Keratinocyte (primary cell): Measurements from ENCODE around the gene RPH3AL. TPM values are rescaled to one million over a fixed set of nuclear protein-coding genes. Genes with fewer than 3 reads are reported as not detected.

Experiments used
- DNase-seq: peaks from one replicate; pipeline ENCODE4 v3.0.0-alpha.2; 2011; ENCODE audit warnings: low read depth, missing footprints, low spot score
- FAIRE-seq: peaks from 2 replicates; lab custom pipeline; 2011; peaks lifted over from hg19 to GRCh38; lab: Jason Lieb, UNC
- H2AFZ ChIP-seq: 2 replicates; pipeline ENCODE4 v1.6.0; 2012; ENCODE audit warnings: low read length, control low read depth, inconsistent platforms; ENCODE audit not compliant: control insufficient read depth
- H3K27ac ChIP-seq: 2 replicates; pipeline ENCODE4 v1.5.1; 2011; ENCODE audit warnings: low read length; ENCODE audit not compliant: control insufficient read depth, insufficient read depth
- H3K27me3 ChIP-seq: 3 replicates; pipeline ENCODE4 v1.6.0; 2011; ENCODE audit warnings: low read length; ENCODE audit not compliant: control insufficient read depth, insufficient read depth; ENCODE audit errors: extremely low read depth
- H3K36me3 ChIP-seq, 2 experiments: 2 replicates in 1 of 2; 3 replicates in 1 of 2; pipeline ENCODE4 v1.5.1; 2011; ENCODE audit warnings: low read length in 2 of 2, mild to moderate bottlenecking in 1 of 2; ENCODE audit not compliant: control insufficient read depth in 2 of 2, insufficient read depth in 2 of 2; ENCODE audit errors: extremely low read depth in 1 of 2
- H3K4me1 ChIP-seq: 3 replicates; pipeline ENCODE4 v1.5.1; 2011; ENCODE audit warnings: low read length; ENCODE audit not compliant: control insufficient read depth, insufficient read depth; ENCODE audit errors: extremely low read depth
- H3K4me2 ChIP-seq: 3 replicates; pipeline ENCODE4 v1.6.0; 2011; ENCODE audit warnings: low read depth, low read length; ENCODE audit not compliant: control insufficient read depth, insufficient read depth; ENCODE audit errors: extremely low read depth
- H3K4me3 ChIP-seq, 3 experiments: fragments of 200-600 bp in 1 of 3; sonication (generic) in 1 of 3; 2 replicates in 2 of 3; 3 replicates in 1 of 3; pipeline ENCODE4 v1.5.1; 2011 to 2016; ENCODE audit warnings: low read length in 3 of 3, mild to moderate bottlenecking in 3 of 3, control low read depth in 2 of 3, inconsistent platforms in 1 of 3, low read depth in 1 of 3, mixed read lengths in 1 of 3, mixed run types in 1 of 3, moderate library complexity in 1 of 3; ENCODE audit not compliant: control insufficient read depth in 2 of 3, insufficient read depth in 2 of 3; ENCODE audit errors: extremely low read depth in 1 of 3
- H3K79me2 ChIP-seq: 2 replicates; pipeline ENCODE4 v1.6.0; 2012; ENCODE audit warnings: low read length; ENCODE audit not compliant: control insufficient read depth, insufficient read depth
- H3K9ac ChIP-seq: 3 replicates; pipeline ENCODE4 v1.6.0; 2011; ENCODE audit warnings: low read length; ENCODE audit not compliant: control insufficient read depth, insufficient read depth; ENCODE audit errors: extremely low read depth
- H3K9me1 ChIP-seq: 3 replicates; pipeline ENCODE4 v1.6.0; 2011; ENCODE audit warnings: low read length; ENCODE audit not compliant: control insufficient read depth, insufficient read depth; ENCODE audit errors: extremely low read depth
- H3K9me3 ChIP-seq: 2 replicates; pipeline ENCODE4 v1.5.1; 2012; ENCODE audit warnings: low read depth, low read length; ENCODE audit not compliant: control insufficient read depth
- H4K20me1 ChIP-seq: 3 replicates; pipeline ENCODE4 v1.6.0; 2011; ENCODE audit warnings: low read length; ENCODE audit not compliant: control insufficient read depth, insufficient read depth; ENCODE audit errors: extremely low read depth
- CTCF ChIP-seq, 3 experiments: IDR thresholded peaks in 1 of 3; conservative IDR thresholded peaks in 1 of 3; optimal IDR thresholded peaks in 1 of 3; 2 replicates in 2 of 3; 3 replicates in 1 of 3; pipeline versions ENCODE3 to v1.5.1; 2011; ENCODE audit warnings: low read length in 3 of 3, mild to moderate bottlenecking in 3 of 3, moderate library complexity in 2 of 3, control low read depth in 1 of 3, inconsistent platforms in 1 of 3; ENCODE audit not compliant: insufficient read depth in 2 of 3; ENCODE audit errors: extremely low read depth in 1 of 3
- EZH2 ChIP-seq: IDR thresholded peaks from one replicate; pipeline ENCODE4 v1.6.1; 2012; ENCODE audit warnings: inconsistent platforms, mild to moderate bottlenecking, low read length, moderate library complexity
- dilution Hi-C: fragments of 300-500 bp; cut with MboI; formaldehyde crosslinking; loops from one replicate; pipeline ENCODE4 v1.7.0; 2020; ENCODE audit warnings: low sequenced_read_pairs; ENCODE audit not compliant: extremely low pct_ligation_motif_present
- polyA plus RNA-seq, 5 experiments: library from polyadenylated mRNA; depleted of rRNA in 3 of 5; stranded (reverse) in 3 of 5; stranded (forward) in 1 of 5; unstranded in 1 of 5; fragments of >200 nt; gene quantifications; 1 replicate in 1 of 5; 2 replicates in 3 of 5; 3 replicates in 1 of 5; pipeline versions ENCODE4 v1.2.1 to v1.2.3, GENCODE V29; 2011 to 2012; ENCODE audit warnings: missing spikeins in 2 of 5, low read depth in 1 of 5, low replicate concordance in 1 of 5

The RPH3AL gene
- polyA plus RNA-seq, 1 donor (not counting 4 experiments of a cell fraction or from before 2014, with no cell fraction given): 0.31 TPM

GRCh38 chr17:263271-263670 is 89.3 kb downstream of the RPH3AL start:
- FAIRE-seq (no peak), DNase-seq (no peak)
- no peaks in the 10 kb centered on the region for H4K20me1 ChIP-seq
- H3K27ac ChIP-seq: no peak overlapping the region
- no peaks in the 10 kb centered on the region for H3K4me1 ChIP-seq
- no peaks in the 10 kb centered on the region for H3K36me3 ChIP-seq
- no peak overlapping the region for H3K4me3 ChIP-seq
- no peaks in the 10 kb centered on the region for H3K27me3 ChIP-seq
- no peak overlapping the region for H2AFZ ChIP-seq
- H3K4me2 ChIP-seq: no peak overlapping the region
- dilution Hi-C loops: no loop called here
- H3K9ac ChIP-seq: no peak overlapping the region
- TF ChIP-seq EZH2 (no peak), CTCF (optimal IDR thresholded peaks at IDR 0.05 in 1 of 3, IDR thresholded peaks at IDR 0.05 in 1 of 3, conservative IDR thresholded peaks at IDR 0.05 in 1 of 3; ENCODE audit: extremely low read depth in 1 of 3, insufficient read depth in 2 of 3, low read length in 3 of 3) (no peak)
- H3K9me3 ChIP-seq: no peaks in the 10 kb centered on the region
- no peaks in the 10 kb centered on the region for H3K9me1 ChIP-seq
- no peaks in the 10 kb centered on the region for H3K79me2 ChIP-seq

GRCh38 chr17:261635-262034 is 91.0 kb downstream of the RPH3AL start:
- DNase-seq: no peak
- Histone ChIP-seq H4K20me1 (no peaks in the 10 kb centered on the region), H3K9me1 (no peaks in the 10 kb centered on the region), H3K4me2 (no peak overlapping the region), H3K9ac (no peak overlapping the region), H2AFZ (no peak overlapping the region), H3K36me3 (no peaks in the 10 kb centered on the region), H3K4me3 (no peak overlapping the region), H3K9me3 (no peaks in the 10 kb centered on the region), H3K27ac (no peak overlapping the region), H3K4me1 (no peaks in the 10 kb centered on the region), H3K27me3 (no peaks in the 10 kb centered on the region), H3K79me2 (no peaks in the 10 kb centered on the region)
- TF ChIP-seq CTCF (optimal IDR thresholded peaks at IDR 0.05 in 1 of 3, IDR thresholded peaks at IDR 0.05 in 1 of 3, conservative IDR thresholded peaks at IDR 0.05 in 1 of 3; ENCODE audit: extremely low read depth in 1 of 3, insufficient read depth in 2 of 3, low read length in 3 of 3) (no peak), EZH2 (no peak)
- dilution Hi-C loops: no loop called here
- no peak for FAIRE-seq
